HL-60 (cell line): ENCODE measurements around the gene CYP8B1.

Experiments used
- CTCF ChIP-seq: IDR thresholded peaks from one replicate; pipeline ENCODE4 v1.5.1; 2011; ENCODE audit warnings: low read length, control low read depth, inconsistent platforms; ENCODE audit not compliant: insufficient read depth
- POLR2AphosphoS5 ChIP-seq: IDR thresholded peaks from 2 replicates; pipeline ENCODE4 v1.6.1; 2012; ENCODE audit warnings: low read depth
- SPI1 ChIP-seq: IDR thresholded peaks from 2 replicates; pipeline ENCODE4 v1.6.1; 2012; ENCODE audit warnings: low read depth, mild to moderate bottlenecking, borderline replicate concordance

GRCh38 chr3:42827654-42828053 lies 48.0 kb downstream of the CYP8B1 start:
- TF ChIP-seq POLR2AphosphoS5 = no peak
- TF ChIP-seq CTCF = no peak
- TF ChIP-seq SPI1 = no peak
